DMS53 treated with DMSO at 0.1 percent for 48 hours (cell line): ENCODE measurements around the gene MSI2.

ENCODE experiments used
- DNase-seq: peaks from one replicate; lab custom pipeline; 2025; ENCODE audit not compliant: unreplicated experiment; lab: John Stamatoyannopoulos, UW

MSI2 gene

GRCh38 chr17:57471868-57472368 lies 215.6 kb downstream of the MSI2 start:
- no peak for DNase-seq

- no peak for DNase-seq
Measured at GRCh38 chr17:57475796-57476195, 219.5 kb downstream of the MSI2 start.

GRCh38 chr17:57477522-57478362 lies 221.4 kb downstream of the MSI2 start:
- no peak for DNase-seq

- no peak for DNase-seq
Measured at GRCh38 chr17:57478478-57479250, 222.3 kb downstream of the MSI2 start.

- DNase-seq, result no peak
Measured at GRCh38 chr17:57480438-57481196, 224.3 kb downstream of the MSI2 start.

- DNase-seq, result no peak
Measured at GRCh38 chr17:57481910-57482391, 225.6 kb downstream of the MSI2 start.

GRCh38 chr17:57482657-57483056 lies 226.3 kb downstream of the MSI2 start:
- no peak for DNase-seq

GRCh38 chr17:57484081-57484666 lies 227.9 kb downstream of the MSI2 start:
- DNase-seq, result no peak

- peak; percentile 24 for DNase-seq
Measured at GRCh38 chr17:57484826-57485565, 228.7 kb downstream of the MSI2 start.

- no peak for DNase-seq
Measured at GRCh38 chr17:57485566-57485865, 229.2 kb downstream of the MSI2 start.

- DNase-seq, result no peak
Measured at GRCh38 chr17:57485916-57486881, 229.9 kb downstream of the MSI2 start.

- no peak for DNase-seq
Measured at GRCh38 chr17:57486882-57487301, 230.6 kb downstream of the MSI2 start.

- no peak for DNase-seq
Measured at GRCh38 chr17:57487573-57487972, 231.2 kb downstream of the MSI2 start.

- no peak for DNase-seq
Measured at GRCh38 chr17:57488856-57489255, 232.5 kb downstream of the MSI2 start.

- no peak for DNase-seq
Measured at GRCh38 chr17:57489321-57489720, 233.0 kb downstream of the MSI2 start.

- DNase-seq, result no peak
Measured at GRCh38 chr17:57490111-57490845, 234.0 kb downstream of the MSI2 start.

GRCh38 chr17:57490890-57491289 lies 234.6 kb downstream of the MSI2 start:
- no peak for DNase-seq

GRCh38 chr17:57493171-57493570 lies 236.8 kb downstream of the MSI2 start:
- no peak for DNase-seq
